HL-60 (cell line): ENCODE data around the gene ARPP21.

Experiments used
- DNase-seq, 2 experiments: peaks; one replicate each; pipeline ENCODE4 v3.0.0-alpha.2; 2010 to 2020; ENCODE audit warnings: low read depth in 1 of 2, low spot score in 1 of 2
- H3K27ac ChIP-seq: fragments of 250-450 bp; sonication (Bioruptor Pico); replicated peaks from 2 replicates; pipeline ENCODE4 v1.5.1; 2020; ENCODE audit warnings: mild to moderate bottlenecking, moderate library complexity
- H3K27me3 ChIP-seq: fragments of 250-450 bp; sonication (Bioruptor Pico); 2 replicates; pipeline ENCODE4 v1.5.1; 2021; ENCODE audit warnings: mild to moderate bottlenecking, moderate library complexity; ENCODE audit not compliant: insufficient read depth, poor library complexity, severe bottlenecking
- H3K4me3 ChIP-seq: replicated peaks from 2 replicates; pipeline ENCODE4 v1.5.1; 2011; ENCODE audit warnings: mild to moderate bottlenecking, control low read depth, low read length; ENCODE audit not compliant: insufficient read depth
- GABPA ChIP-seq: IDR thresholded peaks from 2 replicates; pipeline ENCODE4 v1.6.1; 2012; ENCODE audit warnings: low read depth
- POLR2AphosphoS5 ChIP-seq: IDR thresholded peaks from 2 replicates; pipeline ENCODE4 v1.6.1; 2012; ENCODE audit warnings: low read depth
- SPI1 ChIP-seq: IDR thresholded peaks from 2 replicates; pipeline ENCODE4 v1.6.1; 2012; ENCODE audit warnings: low read depth, mild to moderate bottlenecking, borderline replicate concordance
- TF ChIP-seq, protein P1 (sequence below): IDR thresholded peaks from one replicate; pipeline ENCODE4 v1.5.1; 2011; ENCODE audit warnings: low read length, control low read depth, inconsistent platforms; ENCODE audit not compliant: insufficient read depth
- TF ChIP-seq, protein P2 (sequence below): IDR thresholded peaks from 2 replicates; pipeline ENCODE4 v1.6.1; 2012; ENCODE audit warnings: low read depth; ENCODE audit not compliant: insufficient replicate concordance

ARPP21 gene

DNA sequence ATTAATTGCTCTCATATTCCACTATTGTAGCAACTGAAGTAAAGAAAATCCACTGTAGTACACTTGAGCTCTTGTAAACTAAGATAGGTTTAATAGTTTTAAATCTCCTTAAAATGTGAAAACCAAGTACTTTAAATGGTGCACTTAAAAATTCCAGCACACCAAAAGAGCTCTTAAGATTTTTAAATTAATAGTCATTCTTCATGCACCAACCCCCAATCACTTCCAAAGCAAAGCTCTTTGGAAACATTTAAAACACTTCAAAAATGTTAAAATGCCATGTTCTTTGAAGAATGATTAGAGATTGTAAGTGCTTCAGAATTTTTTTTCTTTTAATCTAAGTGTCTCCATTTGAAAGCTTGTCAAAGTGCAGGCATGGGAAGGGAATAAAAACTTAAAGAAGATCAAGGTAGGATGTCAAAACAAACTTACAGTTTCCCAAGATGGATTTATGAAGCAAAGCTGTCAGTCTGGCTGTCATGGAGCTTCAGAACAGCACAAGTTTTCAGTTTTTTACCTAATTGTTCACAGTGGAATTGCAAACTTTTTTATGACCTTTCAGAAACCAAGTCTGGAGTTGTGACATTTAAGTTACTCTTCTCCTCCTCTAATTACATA lies 84.3 kb downstream of the ARPP21 start:
- DNase-seq: no peak
- TF ChIP-seq POLR2AphosphoS5: no peak
- no peak for TF ChIP-seq SPI1
- TF ChIP-seq GABPA: no peak
- Histone ChIP-seq H3K27ac (no peak overlapping the region), H3K4me3 (no peak overlapping the region), H3K27me3 (no peaks in the 10 kb centered on the region)

DNA sequence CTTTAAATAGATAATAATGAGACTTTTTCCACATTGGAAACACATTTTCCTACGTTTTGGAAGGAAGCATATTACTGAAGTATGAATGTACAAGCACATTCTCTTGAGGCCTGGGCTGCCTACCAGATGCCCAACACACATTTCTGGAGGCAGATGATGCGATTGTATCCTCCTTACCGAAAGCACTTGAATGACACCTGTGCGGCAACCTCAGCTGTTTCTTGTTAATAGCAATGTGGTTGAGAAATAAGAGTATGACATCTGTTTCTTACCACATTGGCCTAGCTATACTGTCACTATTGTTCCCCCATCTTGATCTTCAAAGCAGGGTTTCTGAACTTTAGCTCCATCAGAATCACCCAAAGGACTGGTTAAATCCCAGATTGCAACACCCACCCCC lies 84.8 kb downstream of the ARPP21 start:
- H3K27me3 ChIP-seq: no peaks in the 10 kb centered on the region
- TF ChIP-seq, protein P1, sequence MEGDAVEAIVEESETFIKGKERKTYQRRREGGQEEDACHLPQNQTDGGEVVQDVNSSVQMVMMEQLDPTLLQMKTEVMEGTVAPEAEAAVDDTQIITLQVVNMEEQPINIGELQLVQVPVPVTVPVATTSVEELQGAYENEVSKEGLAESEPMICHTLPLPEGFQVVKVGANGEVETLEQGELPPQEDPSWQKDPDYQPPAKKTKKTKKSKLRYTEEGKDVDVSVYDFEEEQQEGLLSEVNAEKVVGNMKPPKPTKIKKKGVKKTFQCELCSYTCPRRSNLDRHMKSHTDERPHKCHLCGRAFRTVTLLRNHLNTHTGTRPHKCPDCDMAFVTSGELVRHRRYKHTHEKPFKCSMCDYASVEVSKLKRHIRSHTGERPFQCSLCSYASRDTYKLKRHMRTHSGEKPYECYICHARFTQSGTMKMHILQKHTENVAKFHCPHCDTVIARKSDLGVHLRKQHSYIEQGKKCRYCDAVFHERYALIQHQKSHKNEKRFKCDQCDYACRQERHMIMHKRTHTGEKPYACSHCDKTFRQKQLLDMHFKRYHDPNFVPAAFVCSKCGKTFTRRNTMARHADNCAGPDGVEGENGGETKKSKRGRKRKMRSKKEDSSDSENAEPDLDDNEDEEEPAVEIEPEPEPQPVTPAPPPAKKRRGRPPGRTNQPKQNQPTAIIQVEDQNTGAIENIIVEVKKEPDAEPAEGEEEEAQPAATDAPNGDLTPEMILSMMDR: no peak
- no peak for TF ChIP-seq SPI1
- TF ChIP-seq POLR2AphosphoS5: no peak
- TF ChIP-seq, protein P2, sequence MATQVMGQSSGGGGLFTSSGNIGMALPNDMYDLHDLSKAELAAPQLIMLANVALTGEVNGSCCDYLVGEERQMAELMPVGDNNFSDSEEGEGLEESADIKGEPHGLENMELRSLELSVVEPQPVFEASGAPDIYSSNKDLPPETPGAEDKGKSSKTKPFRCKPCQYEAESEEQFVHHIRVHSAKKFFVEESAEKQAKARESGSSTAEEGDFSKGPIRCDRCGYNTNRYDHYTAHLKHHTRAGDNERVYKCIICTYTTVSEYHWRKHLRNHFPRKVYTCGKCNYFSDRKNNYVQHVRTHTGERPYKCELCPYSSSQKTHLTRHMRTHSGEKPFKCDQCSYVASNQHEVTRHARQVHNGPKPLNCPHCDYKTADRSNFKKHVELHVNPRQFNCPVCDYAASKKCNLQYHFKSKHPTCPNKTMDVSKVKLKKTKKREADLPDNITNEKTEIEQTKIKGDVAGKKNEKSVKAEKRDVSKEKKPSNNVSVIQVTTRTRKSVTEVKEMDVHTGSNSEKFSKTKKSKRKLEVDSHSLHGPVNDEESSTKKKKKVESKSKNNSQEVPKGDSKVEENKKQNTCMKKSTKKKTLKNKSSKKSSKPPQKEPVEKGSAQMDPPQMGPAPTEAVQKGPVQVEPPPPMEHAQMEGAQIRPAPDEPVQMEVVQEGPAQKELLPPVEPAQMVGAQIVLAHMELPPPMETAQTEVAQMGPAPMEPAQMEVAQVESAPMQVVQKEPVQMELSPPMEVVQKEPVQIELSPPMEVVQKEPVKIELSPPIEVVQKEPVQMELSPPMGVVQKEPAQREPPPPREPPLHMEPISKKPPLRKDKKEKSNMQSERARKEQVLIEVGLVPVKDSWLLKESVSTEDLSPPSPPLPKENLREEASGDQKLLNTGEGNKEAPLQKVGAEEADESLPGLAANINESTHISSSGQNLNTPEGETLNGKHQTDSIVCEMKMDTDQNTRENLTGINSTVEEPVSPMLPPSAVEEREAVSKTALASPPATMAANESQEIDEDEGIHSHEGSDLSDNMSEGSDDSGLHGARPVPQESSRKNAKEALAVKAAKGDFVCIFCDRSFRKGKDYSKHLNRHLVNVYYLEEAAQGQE: no peak
- no peak for TF ChIP-seq GABPA
- H3K27ac ChIP-seq: no peak overlapping the region
- H3K4me3 ChIP-seq: no peak overlapping the region
- DNase-seq: no peak

DNA sequence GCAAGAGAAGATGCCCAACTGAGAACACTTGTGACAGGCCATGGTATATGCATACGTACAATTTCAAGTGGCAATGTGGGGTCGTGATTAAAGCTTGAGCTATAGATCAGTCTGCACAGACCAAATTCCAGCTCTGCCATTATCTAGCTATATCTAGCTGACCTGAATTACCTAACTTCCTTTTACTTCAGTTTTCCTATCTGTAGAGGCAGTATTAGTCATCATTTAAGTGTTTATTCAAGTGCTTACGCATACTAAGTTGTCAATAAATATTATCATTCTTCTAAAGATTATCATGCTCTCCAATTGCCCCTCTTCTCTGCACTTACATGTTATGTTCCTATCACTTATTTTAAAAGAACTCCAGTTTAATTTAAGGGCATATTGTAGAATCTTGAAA lies 87.9 kb downstream of the ARPP21 start:
- DNase-seq: no peak
- no peaks in the 10 kb centered on the region for H3K27me3 ChIP-seq
- TF ChIP-seq, protein P2: no peak
- TF ChIP-seq GABPA (no peak), POLR2AphosphoS5 (no peak), SPI1 (no peak)
- TF ChIP-seq, protein P1: no peak

DNA sequence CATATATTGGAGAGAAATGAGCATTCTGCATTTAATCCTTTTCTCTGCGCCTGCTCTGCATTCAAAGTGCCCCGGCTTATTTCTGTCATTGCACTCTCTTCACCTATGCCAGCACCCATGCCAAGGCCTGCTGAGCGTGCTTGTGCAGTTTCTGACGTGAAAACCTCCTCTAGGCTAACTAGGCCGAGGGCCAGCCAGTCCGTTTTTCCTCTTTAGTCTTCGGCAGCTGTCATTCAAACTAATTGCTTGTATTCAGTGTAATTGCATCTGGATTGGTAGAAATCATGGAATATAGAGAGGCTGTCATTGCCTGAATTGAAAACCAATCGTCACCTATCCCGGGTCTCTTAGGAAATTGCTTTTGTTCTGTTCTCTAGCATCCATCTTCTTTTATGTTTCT lies 94.0 kb downstream of the ARPP21 start:
- no peaks in the 10 kb centered on the region for H3K27me3 ChIP-seq
- no peak for DNase-seq
- TF ChIP-seq, protein P2: no peak
- TF ChIP-seq, protein P1: no peak
- TF ChIP-seq POLR2AphosphoS5 (no peak), SPI1 (no peak), GABPA (no peak)
- H3K27ac ChIP-seq: no peak overlapping the region
- no peak overlapping the region for H3K4me3 ChIP-seq

More for the DNA sequence above, 87.9 kb downstream of the ARPP21 start:
- Histone ChIP-seq H3K4me3 (no peak overlapping the region), H3K27ac (no peak overlapping the region)
